ENCODE measurements around the gene KCTD16. TPM values are rescaled to one million over a fixed set of nuclear protein-coding genes. Genes with fewer than 3 reads are reported as not detected.
A peak's percentile ranks its signal among the peaks of the same experiment; 100 is the strongest.

Gene KCTD16
- total RNA-seq, result under 1 TPM; 0.14 to 0.25 TPM

GRCh38 chr5:144170276-144171024 lies at the start of gene KCTD16, which contains the start of gene YIPF5:
Gene KCTD16, plus strand, starts transcription at chr5:144170873.
Gene YIPF5, minus strand, starts transcription at chr5:144170659. Its CDS starts 704 bp downstream, at chr5:144169955.
- ChIA-PET CTCF (interaction anchor here (0.6 to 4.6 kb wide), 6 partner anchors 10 to 1065 kb away, joined by 3 to 37 read pairs (median 5); no protein-coding TSS in a partner anchor), POLR2A (interaction anchor here (0.9 to 1.1 kb wide), 2 partner anchors 20 to 21 kb away, joined by 3 to 5 read pairs; no protein-coding TSS in a partner anchor)
- ATAC-seq (peak; percentile 98), DNase-seq (peak; percentile 98)
- intact Hi-C loops (cut with DNase I, micrococcal nuclease), result loop anchor here (1.0 to 2.0 kb wide), 5 partner anchors 20 to 1400 kb away; partner anchors contain the start of gene ARHGAP26 (in 1 of the 2)
- Mint-ChIP-seq H3K4me3 (peak within 1 kb of the TSS; percentile 99), H3K9me3 (ENCODE audit: low read depth) (no peaks in the 10 kb centered on the region), H3K27me3 (no peaks in the 10 kb centered on the region), H3K36me3 (ENCODE audit: low read depth) (peaks cover 20% of the 10 kb centered on the region), H3K27ac (peak within 1 kb of the TSS; percentile 96), H3K4me1 (peaks cover 43% of the 10 kb centered on the region)

GRCh38 chr5:144121577-144121976 lies 49.1 kb upstream of the KCTD16 start:
- H3K9me3 Mint-ChIP-seq (ENCODE audit: low read depth), result peaks cover 4% of the 10 kb centered on the region
- H3K4me1 Mint-ChIP-seq, result no peaks in the 10 kb centered on the region
- intact Hi-C loops (cut with DNase I, micrococcal nuclease), result no loop called here
- no peak overlapping the region for H3K4me3 Mint-ChIP-seq
- no peaks in the 10 kb centered on the region for H3K36me3 Mint-ChIP-seq (ENCODE audit: low read depth)
- ATAC-seq (no peak), DNase-seq (no peak)
- no peak overlapping the region for H3K27ac Mint-ChIP-seq
- POLR2A ChIA-PET, result no interaction called here
- H3K27me3 Mint-ChIP-seq, result peaks cover 3% of the 10 kb centered on the region
- CTCF ChIA-PET, result interaction anchor here (1.1 kb wide), 1 partner anchor 15 kb away, joined by 3 read pairs; no protein-coding TSS in a partner anchor

DNA sequence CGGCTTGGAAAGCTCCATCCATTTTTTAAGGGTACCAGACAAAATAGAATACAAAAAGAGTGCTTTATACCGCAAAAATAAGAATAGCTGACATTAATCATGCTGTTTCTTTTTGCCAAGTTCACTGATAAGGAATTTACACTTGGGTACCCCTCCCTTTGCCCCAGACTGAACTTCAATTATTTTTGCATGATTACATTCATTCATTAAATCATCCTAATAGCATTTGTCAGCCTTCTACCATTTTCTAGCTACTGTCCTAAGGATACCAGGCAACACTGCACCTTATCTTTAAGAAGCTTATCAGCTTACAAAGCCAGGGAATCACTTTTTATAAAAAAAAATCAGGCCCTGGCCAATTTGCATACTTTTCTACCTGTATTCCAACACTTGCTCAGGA lies 48.6 kb upstream of the KCTD16 start:
- ATAC-seq (no peak), DNase-seq (no peak)
- H3K9me3 Mint-ChIP-seq (ENCODE audit: low read depth), result peaks cover 4% of the 10 kb centered on the region
- H3K4me1 Mint-ChIP-seq, result no peaks in the 10 kb centered on the region
- H3K36me3 Mint-ChIP-seq (ENCODE audit: low read depth), result no peaks in the 10 kb centered on the region
- ChIA-PET POLR2A (no interaction called here), CTCF (no interaction called here)
- H3K4me3 Mint-ChIP-seq, result no peak overlapping the region
- H3K27me3 Mint-ChIP-seq, result peaks cover 3% of the 10 kb centered on the region
- H3K27ac Mint-ChIP-seq, result no peak overlapping the region
- intact Hi-C loops (cut with DNase I, micrococcal nuclease), result no loop called here

- H3K4me1 Mint-ChIP-seq, result no peaks in the 10 kb centered on the region
- CTCF ChIA-PET, result no interaction called here
- intact Hi-C loops (cut with DNase I, micrococcal nuclease), result no loop called here
- peaks cover 3% of the 10 kb centered on the region for H3K27me3 Mint-ChIP-seq
- H3K27ac Mint-ChIP-seq, result no peak overlapping the region
- POLR2A ChIA-PET, result no interaction called here
- no peak for ATAC-seq
- H3K9me3 Mint-ChIP-seq (ENCODE audit: low read depth), result peaks cover 4% of the 10 kb centered on the region
- no peaks in the 10 kb centered on the region for H3K36me3 Mint-ChIP-seq (ENCODE audit: low read depth)
- no peak overlapping the region for H3K4me3 Mint-ChIP-seq
- DNase-seq, result no peak
These were observed 48.0 kb upstream of the KCTD16 start for GRCh38 chr5:144122641-144123040.

DNA sequence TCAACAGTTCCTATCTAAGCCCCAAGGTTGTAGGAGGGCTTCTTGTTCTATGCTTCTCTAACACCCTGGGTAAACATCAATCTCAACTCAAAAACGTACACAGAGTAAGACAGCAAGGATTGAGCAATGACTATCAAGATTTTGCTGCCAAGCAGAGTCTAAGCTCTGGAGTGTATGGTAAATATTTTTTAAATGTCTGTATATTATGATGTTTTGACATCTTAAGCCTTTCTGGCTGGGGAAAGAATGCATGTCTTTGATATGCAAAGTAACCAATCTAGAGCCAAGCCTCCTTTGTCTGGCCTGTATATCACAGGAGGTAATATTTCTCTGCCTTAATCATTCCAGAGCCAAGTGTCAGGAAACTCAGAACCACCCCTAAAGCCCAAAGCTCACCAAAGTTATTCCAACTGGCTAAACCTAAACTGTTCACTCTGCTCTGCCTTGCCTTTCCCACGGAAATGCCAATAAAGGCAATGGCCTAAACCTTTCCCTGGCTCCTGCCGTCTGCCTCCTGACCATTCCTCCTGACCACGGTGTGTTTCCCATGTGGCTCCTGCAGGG lies 45.4 kb upstream of the KCTD16 start:
- intact Hi-C loops (cut with DNase I, micrococcal nuclease), result no loop called here

GRCh38 chr5:144126707-144127106 lies 44.0 kb upstream of the KCTD16 start:
- Mint-ChIP-seq H3K36me3 (ENCODE audit: low read depth) (no peaks in the 10 kb centered on the region), H3K9me3 (ENCODE audit: low read depth) (no peaks in the 10 kb centered on the region), H3K27ac (no peak overlapping the region), H3K27me3 (peaks cover 3% of the 10 kb centered on the region), H3K4me3 (no peak overlapping the region), H3K4me1 (no peaks in the 10 kb centered on the region)
- POLR2A ChIA-PET, result no interaction called here
- no peak for DNase-seq
- intact Hi-C loops (cut with DNase I, micrococcal nuclease), result no loop called here
- CTCF ChIA-PET, result no interaction called here
- no peak for ATAC-seq

More for the DNA sequence above, 45.4 kb upstream of the KCTD16 start:
- H3K36me3 Mint-ChIP-seq (ENCODE audit: low read depth), result no peaks in the 10 kb centered on the region
- H3K4me3 Mint-ChIP-seq, result no peak overlapping the region
- no peak overlapping the region for H3K27ac Mint-ChIP-seq
- ChIA-PET CTCF (no interaction called here), POLR2A (no interaction called here)
- peaks cover under 1% of the 10 kb centered on the region for H3K9me3 Mint-ChIP-seq (ENCODE audit: low read depth)
- H3K27me3 Mint-ChIP-seq, result peaks cover 3% of the 10 kb centered on the region
- H3K4me1 Mint-ChIP-seq, result no peaks in the 10 kb centered on the region
- ATAC-seq, result no peak
- DNase-seq, result no peak

- Mint-ChIP-seq H3K27ac (no peak overlapping the region), H3K36me3 (ENCODE audit: low read depth) (no peaks in the 10 kb centered on the region), H3K4me1 (no peaks in the 10 kb centered on the region), H3K4me3 (no peak overlapping the region), H3K9me3 (ENCODE audit: low read depth) (no peaks in the 10 kb centered on the region), H3K27me3 (peaks cover 3% of the 10 kb centered on the region)
- ATAC-seq, result no peak
- intact Hi-C loops (cut with DNase I, micrococcal nuclease), result no loop called here
- DNase-seq, result no peak
- CTCF ChIA-PET, result no interaction called here
- POLR2A ChIA-PET, result interaction anchor here (0.6 to 0.7 kb wide), 2 partner anchors 49 to 1278 kb away, joined by 3 to 5 read pairs; no protein-coding TSS in a partner anchor
These were observed 41.8 kb upstream of the KCTD16 start for GRCh38 chr5:144128844-144129243.

- no peak overlapping the region for H3K4me3 Mint-ChIP-seq
These were observed 40.4 kb upstream of the KCTD16 start for GRCh38 chr5:144130306-144130705.

GRCh38 chr5:144131261-144131660 lies 39.4 kb upstream of the KCTD16 start:
- Mint-ChIP-seq H3K27me3 (no peaks in the 10 kb centered on the region), H3K36me3 (ENCODE audit: low read depth) (no peaks in the 10 kb centered on the region), H3K9me3 (ENCODE audit: low read depth) (no peaks in the 10 kb centered on the region), H3K4me1 (no peaks in the 10 kb centered on the region), H3K27ac (no peak overlapping the region), H3K4me3 (no peak overlapping the region)
- CTCF ChIA-PET, result interaction anchor here (1.0 to 1.5 kb wide), 2 partner anchors 9 to 56 kb away, joined by 3 read pairs; no protein-coding TSS in a partner anchor
- intact Hi-C loops (cut with DNase I, micrococcal nuclease), result no loop called here
- POLR2A ChIA-PET, result no interaction called here
- ATAC-seq (no peak), DNase-seq (no peak)

More at GRCh38 chr5:144130306-144130705, 40.4 kb upstream of the KCTD16 start:
- intact Hi-C loops (cut with DNase I, micrococcal nuclease), result no loop called here
- CTCF ChIA-PET, result interaction anchor here (1.0 to 1.5 kb wide), 2 partner anchors 10 to 57 kb away, joined by 3 read pairs; no protein-coding TSS in a partner anchor
- H3K36me3 Mint-ChIP-seq (ENCODE audit: low read depth), result no peaks in the 10 kb centered on the region
- DNase-seq, result no peak
- H3K9me3 Mint-ChIP-seq (ENCODE audit: low read depth), result no peaks in the 10 kb centered on the region
- H3K27ac Mint-ChIP-seq, result no peak overlapping the region
- POLR2A ChIA-PET, result interaction anchor here (0.6 kb wide), 1 partner anchor 1907 kb away, joined by 3 read pairs; no protein-coding TSS in a partner anchor
- H3K27me3 Mint-ChIP-seq, result no peaks in the 10 kb centered on the region
- ATAC-seq, result no peak
- no peaks in the 10 kb centered on the region for H3K4me1 Mint-ChIP-seq

DNA sequence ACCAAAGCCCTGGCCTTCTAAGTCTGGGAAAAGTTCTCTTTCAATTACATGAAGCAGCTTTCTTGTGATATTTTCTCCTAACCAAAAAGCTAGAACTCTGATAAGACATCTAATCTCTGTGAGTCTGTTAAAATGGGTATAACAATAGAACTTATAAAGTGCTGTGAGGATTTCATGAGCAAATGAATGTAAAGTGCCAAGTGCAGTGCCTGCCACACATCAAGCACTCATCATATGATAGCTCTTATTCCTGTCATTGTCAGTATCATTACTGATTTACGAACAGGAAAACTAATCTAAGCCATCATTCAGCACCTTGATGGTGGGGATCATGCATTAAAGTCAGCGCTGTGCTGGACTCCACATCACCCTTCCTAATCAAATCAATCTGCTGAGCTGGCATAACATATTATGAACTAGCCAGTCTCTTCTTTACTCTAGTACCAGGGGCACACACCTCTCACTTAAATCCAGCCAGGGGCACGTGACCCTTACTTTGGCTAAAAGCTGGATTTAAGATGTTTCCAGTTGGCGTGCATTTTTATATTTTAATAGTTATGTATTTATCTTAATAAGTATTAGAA lies 37.5 kb upstream of the KCTD16 start:
- Mint-ChIP-seq H3K36me3 (ENCODE audit: low read depth) (no peaks in the 10 kb centered on the region), H3K9me3 (ENCODE audit: low read depth) (no peaks in the 10 kb centered on the region), H3K27me3 (peaks cover 1% of the 10 kb centered on the region), H3K4me3 (no peak overlapping the region), H3K4me1 (no peaks in the 10 kb centered on the region), H3K27ac (no peak overlapping the region)
- CTCF ChIA-PET, result interaction anchor here (0.7 to 2.3 kb wide), 5 partner anchors 9 to 165 kb away, joined by 3 to 12 read pairs (median 3); no protein-coding TSS in a partner anchor
- ATAC-seq (no peak), DNase-seq (no peak)
- POLR2A ChIA-PET, result no interaction called here
- intact Hi-C loops (cut with DNase I, micrococcal nuclease), result no loop called here

GRCh38 chr5:144134194-144134826 lies 36.4 kb upstream of the KCTD16 start:
- POLR2A ChIA-PET, result interaction anchor here (0.7 kb wide), 1 partner anchor 951 kb away, joined by 3 read pairs; no protein-coding TSS in a partner anchor
- peaks cover 1% of the 10 kb centered on the region for H3K27me3 Mint-ChIP-seq
- H3K9me3 Mint-ChIP-seq (ENCODE audit: low read depth), result no peaks in the 10 kb centered on the region
- no peaks in the 10 kb centered on the region for H3K4me1 Mint-ChIP-seq
- DNase-seq, result no peak
- H3K4me3 Mint-ChIP-seq, result no peak overlapping the region
- intact Hi-C loops (cut with DNase I, micrococcal nuclease), result no loop called here
- H3K27ac Mint-ChIP-seq, result no peak overlapping the region
- ATAC-seq, result no peak
- CTCF ChIA-PET, result interaction anchor here (2.3 kb wide), 1 partner anchor 8 kb away, joined by 12 read pairs; no protein-coding TSS in a partner anchor
- no peaks in the 10 kb centered on the region for H3K36me3 Mint-ChIP-seq (ENCODE audit: low read depth)
